Smooth muscle cell (in vitro differentiated cells): Measurements from ENCODE around the gene HSF2. TPM values are rescaled to one million over a fixed set of nuclear protein-coding genes. Genes with fewer than 3 reads are reported as not detected.
"Not testable (repeated sequence)": the region's sequence is repeated elsewhere in the genome, so short reads cannot be mapped to it uniquely, and the experiment has no call there.

Source experiments
- DNase-seq: peaks from one replicate; lab custom pipeline; 2025; ENCODE audit not compliant: unreplicated experiment; lab: John Stamatoyannopoulos, UW
- H2AFZ ChIP-seq: fragments of 200-600 bp; sonication (generic); 2 replicates; pipeline ENCODE4 v1.6.0; 2016; ENCODE audit warnings: antibody characterized with exemption, low read depth, mild to moderate bottlenecking
- H3F3A ChIP-seq: fragments of 200-600 bp; sonication (generic); 2 replicates; pipeline ENCODE4 v1.6.0; 2017; ENCODE audit warnings: antibody characterized with exemption, low read depth
- H3K27ac ChIP-seq: fragments of 200-600 bp; sonication (generic); 2 replicates; pipeline ENCODE4 v1.5.1; 2016; ENCODE audit warnings: low read depth, mild to moderate bottlenecking
- H3K27me3 ChIP-seq: fragments of 200-600 bp; sonication (generic); 2 replicates; pipeline ENCODE4 v1.6.1; 2016; ENCODE audit warnings: low read depth, mild to moderate bottlenecking
- H3K36me3 ChIP-seq: fragments of 200-600 bp; sonication (generic); 2 replicates; pipeline ENCODE4 v1.5.1; 2016; ENCODE audit warnings: low read depth
- H3K4me1 ChIP-seq: fragments of 200-600 bp; sonication (generic); 2 replicates; pipeline ENCODE4 v1.5.1; 2016; ENCODE audit warnings: low read depth
- H3K4me2 ChIP-seq: fragments of 200-600 bp; sonication (generic); 2 replicates; pipeline ENCODE4 v1.6.0; 2016; ENCODE audit warnings: mild to moderate bottlenecking
- H3K4me3 ChIP-seq: fragments of 200-600 bp; sonication (generic); 2 replicates; pipeline ENCODE4 v1.5.1; 2016; ENCODE audit warnings: mild to moderate bottlenecking
- H3K79me2 ChIP-seq: fragments of 200-600 bp; sonication (generic); 2 replicates; pipeline ENCODE4 v1.6.0; 2016; ENCODE audit warnings: low read depth, mild to moderate bottlenecking
- H3K9ac ChIP-seq: fragments of 200-600 bp; sonication (generic); 2 replicates; pipeline ENCODE4 v1.6.0; 2016; ENCODE audit warnings: low read depth
- H3K9me3 ChIP-seq: fragments of 200-600 bp; sonication (generic); replicated peaks from 2 replicates; pipeline ENCODE4 v1.5.1; 2016; ENCODE audit warnings: low read depth
- H4K20me1 ChIP-seq: fragments of 200-600 bp; sonication (generic); 2 replicates; pipeline ENCODE4 v1.6.0; 2016; ENCODE audit warnings: low read depth
- CTCF ChIP-seq: fragments of 200-600 bp; sonication (generic); IDR thresholded peaks from 2 replicates; pipeline ENCODE4 v1.5.1; 2017; ENCODE audit warnings: borderline replicate concordance, mild to moderate bottlenecking, antibody characterized with exemption; ENCODE audit not compliant: insufficient read depth, poor library complexity, severe bottlenecking
- WGBS: methylation state at CpG from one replicate; pipeline ENCODE4 v1.1.7; 2016; ENCODE audit warnings: low lambda C conversion rate; 5-methylcytosine and 5-hydroxymethylcytosine counted together
- polyA plus RNA-seq: library from polyadenylated mRNA; unstranded; fragments of >200 nt; fragmentation: Nextera tagmentation; extraction: Ambion mirVana; gene quantifications from 2 replicates; pipeline ENCODE4 v1.2.1, GENCODE V29; 2016
- total RNA-seq: library from RNA; depleted of rRNA; stranded (reverse); fragments of >200 nt; gene quantifications from 2 replicates; pipeline ENCODE4 v1.2.3, GENCODE V29; 2014

HSF2 gene
- total and polyA plus RNA-seq, 2 experiments from 2014 or later, result 12.1 to 39.5 TPM

GRCh38 chr6:122449069-122449468, 49.6 kb downstream of the HSF2 start:
- Histone ChIP-seq H3K36me3 (peaks cover 58% of the 10 kb centered on the region), H3K27me3 (no peaks in the 10 kb centered on the region)
- WGBS, result 90% methylated on average over 1 of the region's 1 CpG

GRCh38 chr6:122452509-122452908, 53.1 kb downstream of the HSF2 start:
- H3K27ac ChIP-seq, result no peak overlapping the region
- 53% methylated on average over 1 of the region's 1 CpG for WGBS
- peaks cover 84% of the 10 kb centered on the region for H4K20me1 ChIP-seq
- no peaks in the 10 kb centered on the region for H3K27me3 ChIP-seq
- H3K4me2 ChIP-seq, result no peak overlapping the region
- peaks cover 30% of the 10 kb centered on the region for H3K79me2 ChIP-seq
- no peak for TF ChIP-seq CTCF
- H3K4me3 ChIP-seq, result no peak overlapping the region
- no peak overlapping the region for H2AFZ ChIP-seq
- no peak for DNase-seq
- H3K36me3 ChIP-seq, result peaks cover 55% of the 10 kb centered on the region
- no peak overlapping the region for H3K9ac ChIP-seq
- no peaks in the 10 kb centered on the region for H3K9me3 ChIP-seq
- H3K4me1 ChIP-seq, result no peaks in the 10 kb centered on the region
- peaks cover 4% of the 10 kb centered on the region for H3F3A ChIP-seq

More at GRCh38 chr6:122449069-122449468, 49.6 kb downstream of the HSF2 start:
- Histone ChIP-seq H3K27ac (no peak overlapping the region), H4K20me1 (peaks cover 63% of the 10 kb centered on the region), H3K4me1 (no peaks in the 10 kb centered on the region), H3K9me3 (no peaks in the 10 kb centered on the region), H3K4me3 (no peak overlapping the region), H2AFZ (no peak overlapping the region), H3K79me2 (peaks cover 14% of the 10 kb centered on the region), H3K9ac (no peak overlapping the region), H3F3A (peaks cover 7% of the 10 kb centered on the region), H3K4me2 (no peak overlapping the region)
- TF ChIP-seq CTCF, result no peak
- DNase-seq, result no peak

DNA sequence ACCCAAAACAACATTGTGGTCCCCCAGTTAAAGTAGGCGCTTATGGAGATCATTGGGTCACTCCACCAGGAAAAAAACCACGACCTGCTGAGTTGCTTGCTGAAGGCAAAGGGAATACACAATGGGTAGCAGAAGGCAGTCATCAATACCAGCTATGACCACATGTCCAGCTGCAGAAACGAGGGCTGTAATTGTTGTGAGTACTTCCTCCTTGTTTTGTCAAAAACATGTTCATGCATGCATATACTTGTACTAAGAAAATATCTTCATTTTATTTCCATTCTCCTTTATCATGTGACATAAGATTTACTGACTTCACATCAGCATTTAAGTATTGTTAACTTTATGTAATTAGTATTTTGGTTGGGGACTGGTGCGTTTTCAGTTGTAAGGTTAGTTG, 55.2 kb downstream of the HSF2 start:
- TF ChIP-seq CTCF, result no peak
- Histone ChIP-seq H3K27me3 (no peaks in the 10 kb centered on the region), H3F3A (peaks cover 4% of the 10 kb centered on the region), H3K79me2 (peaks cover 52% of the 10 kb centered on the region), H3K27ac (no peak overlapping the region), H3K4me3 (no peak overlapping the region), H4K20me1 (peaks cover 95% of the 10 kb centered on the region), H3K36me3 (peaks cover 47% of the 10 kb centered on the region), H3K9ac (no peak overlapping the region), H3K9me3 (no peaks in the 10 kb centered on the region), H3K4me1 (peaks cover 6% of the 10 kb centered on the region), H2AFZ (no peak overlapping the region), H3K4me2 (no peak overlapping the region)
- no peak for DNase-seq
- WGBS, result 91% methylated on average over 4 of the region's 4 CpGs

- WGBS, result 93% methylated on average over 1 of the region's 1 CpG
- DNase-seq, H3K9ac ChIP-seq, H3K4me1 ChIP-seq, H3K4me3 ChIP-seq, H3K9me3 ChIP-seq, H3K4me2 ChIP-seq, H2AFZ ChIP-seq, H3K27me3 ChIP-seq, H3K27ac ChIP-seq, H3F3A ChIP-seq: not testable (repeated sequence)
- peaks cover 96% of the 10 kb centered on the region for H4K20me1 ChIP-seq
- H3K36me3 ChIP-seq, result peaks cover 44% of the 10 kb centered on the region
- H3K79me2 ChIP-seq, result peaks cover 54% of the 10 kb centered on the region
These were observed 55.7 kb downstream of the HSF2 start for GRCh38 chr6:122455116-122455515.
